ENCODE measurements around the gene KRTAP19-8. TPM values are rescaled to one million over a fixed set of nuclear protein-coding genes. Genes with fewer than 3 reads are reported as not detected.

KRTAP19-8 gene
- total RNA-seq, 2 donors from 2014 or later: not detected

DNA sequence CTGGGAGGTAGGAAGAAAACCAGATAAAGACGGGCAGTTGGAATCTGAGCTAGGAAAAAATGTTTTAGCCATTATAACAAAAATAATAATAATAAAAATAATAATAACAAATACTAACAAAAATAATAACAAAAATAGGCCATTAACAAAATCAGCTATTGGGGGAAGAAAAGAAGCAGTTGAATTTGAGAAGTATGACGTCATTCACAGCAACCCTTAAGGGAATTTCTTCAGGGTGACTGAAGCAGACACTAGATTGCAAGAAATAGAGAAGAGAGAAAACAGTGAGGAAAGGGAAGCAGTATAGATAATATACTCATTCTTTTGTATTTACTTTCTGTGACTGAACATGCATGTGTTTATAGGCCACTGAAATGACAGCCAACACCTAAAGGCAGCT is 20.0 kb downstream of the KRTAP19-8 start:
- WGBS, 2 experiments (ENCODE audit: insufficient coverage in 1 of 2, insufficient read length in 1 of 2): 86% methylated on average over 2 of the region's 2 CpGs; no CpG with 5 or more reads in 1 of the 2 experiments
- H3K36me3 Mint-ChIP-seq (ENCODE audit: low read depth): no peaks in the 10 kb centered on the region

DNA sequence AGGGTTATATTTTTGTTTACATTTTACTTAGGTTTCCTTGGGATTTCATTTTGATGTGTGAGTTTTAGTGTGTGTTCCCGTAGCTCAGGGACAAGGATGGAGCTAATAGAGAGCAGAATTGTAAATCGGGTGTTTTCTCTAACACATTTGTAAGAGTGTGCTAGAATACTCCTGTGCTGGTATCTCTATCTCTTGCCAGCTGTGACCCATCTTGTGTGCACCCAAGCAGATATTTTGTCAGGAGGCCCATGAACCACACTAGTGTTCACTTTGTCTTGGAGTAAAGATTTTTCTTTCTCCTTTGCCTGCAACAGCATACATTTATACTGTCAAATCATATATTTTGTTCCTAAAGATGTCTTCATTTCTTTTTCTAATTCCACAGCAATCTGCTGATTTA is 23.4 kb downstream of the KRTAP19-8 start:
- H3K27me3 ChIP-seq (ENCODE audit: control insufficient read depth, insufficient read depth, low read length, poor library complexity, severe bottlenecking): no peaks in the 10 kb centered on the region
- no peak overlapping the region for H3K27ac Mint-ChIP-seq
- no peak overlapping the region for H3K4me3 Mint-ChIP-seq
- 85 to 88% methylated on average over 2 of the region's 2 CpGs for WGBS, 2 experiments (ENCODE audit: insufficient coverage in 1 of 2, insufficient read length in 1 of 2)
- no peaks in the 10 kb centered on the region for H3K9me3 ChIP-seq (ENCODE audit: control insufficient read depth, low read length)
- H3K27ac ChIP-seq (ENCODE audit: low read depth, low read length): no peak overlapping the region
- TF ChIP-seq CTCF (conservative IDR thresholded peaks at IDR 0.05): no peak
- H3K4me1 ChIP-seq (ENCODE audit: control insufficient read depth, insufficient read depth, low read length): no peaks in the 10 kb centered on the region
- no peak for DNase-seq
- H3K9ac ChIP-seq (ENCODE audit: extremely low read depth, low read length, poor library complexity, severe bottlenecking): no peak overlapping the region
- H3K4me3 ChIP-seq (ENCODE audit: low read length): no peak overlapping the region
- H3K36me3 Mint-ChIP-seq (ENCODE audit: low read depth): no peaks in the 10 kb centered on the region
- no peaks in the 10 kb centered on the region for H3K27me3 Mint-ChIP-seq (ENCODE audit: insufficient read depth)
- H3K4me1 Mint-ChIP-seq: no peaks in the 10 kb centered on the region
- H3K36me3 ChIP-seq (ENCODE audit: control insufficient read depth, insufficient read depth, low read length): no peaks in the 10 kb centered on the region
- no peaks in the 10 kb centered on the region for H3K9me3 Mint-ChIP-seq

More for the DNA sequence above, 20.0 kb downstream of the KRTAP19-8 start:
- H3K4me1 ChIP-seq (ENCODE audit: control insufficient read depth, insufficient read depth, low read length): no peaks in the 10 kb centered on the region
- H3K4me3 ChIP-seq (ENCODE audit: low read length): no peak overlapping the region
- TF ChIP-seq CTCF (conservative IDR thresholded peaks at IDR 0.05): no peak
- DNase-seq: no peak
- H3K27ac ChIP-seq (ENCODE audit: low read depth, low read length): no peak overlapping the region
- no peaks in the 10 kb centered on the region for H3K36me3 ChIP-seq (ENCODE audit: control insufficient read depth, insufficient read depth, low read length)
- Mint-ChIP-seq H3K27ac (no peak overlapping the region), H3K4me3 (no peak overlapping the region), H3K9me3 (no peaks in the 10 kb centered on the region), H3K4me1 (no peaks in the 10 kb centered on the region), H3K27me3 (ENCODE audit: insufficient read depth) (no peaks in the 10 kb centered on the region)
- no peak overlapping the region for H3K9ac ChIP-seq (ENCODE audit: extremely low read depth, low read length, poor library complexity, severe bottlenecking)
- no peaks in the 10 kb centered on the region for H3K27me3 ChIP-seq (ENCODE audit: control insufficient read depth, insufficient read depth, low read length, poor library complexity, severe bottlenecking)
- H3K9me3 ChIP-seq (ENCODE audit: control insufficient read depth, low read length): no peaks in the 10 kb centered on the region

DNA sequence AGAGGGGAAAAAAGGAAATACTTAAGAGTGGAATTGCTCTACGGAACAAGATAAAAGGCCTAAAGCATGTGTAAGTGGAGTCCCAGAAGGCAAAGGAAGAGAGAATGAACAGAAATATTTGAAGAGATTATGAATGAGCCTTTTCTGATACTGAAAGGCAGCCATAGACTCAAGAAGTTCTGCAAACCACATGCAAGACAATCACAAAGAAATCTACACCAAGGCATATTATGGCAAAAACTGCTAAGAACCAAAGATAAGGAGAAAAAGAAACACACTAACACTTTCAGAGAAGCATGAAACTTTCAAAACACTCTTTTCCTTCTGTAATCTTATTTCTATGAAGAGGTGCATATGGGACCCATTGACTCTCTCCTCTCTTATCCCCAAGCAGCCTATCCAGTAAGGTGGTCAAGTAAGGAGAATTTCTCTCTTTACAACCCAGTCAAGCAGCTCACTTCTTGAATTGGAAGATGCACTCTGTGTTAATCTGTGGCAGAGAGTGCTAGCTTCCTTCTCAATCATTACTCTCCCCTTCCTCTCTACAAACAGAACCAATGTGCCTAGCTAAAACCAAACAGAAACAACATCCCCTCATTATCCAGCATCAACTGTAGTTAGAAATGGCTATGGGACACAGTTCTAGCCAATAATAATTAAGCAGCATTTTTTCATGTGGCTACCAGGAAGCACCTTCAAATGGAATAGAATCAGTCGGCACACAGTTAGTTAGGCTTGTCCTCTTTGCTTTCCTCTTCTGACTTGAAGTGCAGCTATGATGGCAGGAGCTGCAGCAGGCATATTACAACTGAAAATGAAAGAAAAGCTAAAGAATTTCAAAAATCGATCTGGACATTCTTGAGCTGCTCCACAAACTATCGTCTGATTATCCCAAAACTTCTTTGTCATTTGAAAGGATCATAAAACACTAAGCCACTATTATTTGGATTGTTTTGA is 25.9 kb downstream of the KRTAP19-8 start:
- no peaks in the 10 kb centered on the region for H3K4me1 ChIP-seq (ENCODE audit: control insufficient read depth, insufficient read depth, low read length)
- no peaks in the 10 kb centered on the region for H3K36me3 ChIP-seq (ENCODE audit: control insufficient read depth, insufficient read depth, low read length)
- Mint-ChIP-seq H3K4me1 (no peaks in the 10 kb centered on the region), H3K27me3 (ENCODE audit: insufficient read depth) (no peaks in the 10 kb centered on the region), H3K9me3 (no peaks in the 10 kb centered on the region), H3K27ac (no peak overlapping the region), H3K36me3 (ENCODE audit: low read depth) (no peaks in the 10 kb centered on the region), H3K4me3 (no peak overlapping the region)
- H3K9ac ChIP-seq (ENCODE audit: extremely low read depth, low read length, poor library complexity, severe bottlenecking): no peak overlapping the region
- no peak for TF ChIP-seq CTCF (conservative IDR thresholded peaks at IDR 0.05)
- no peak for DNase-seq
- no peak overlapping the region for H3K27ac ChIP-seq (ENCODE audit: low read depth, low read length)
- peaks cover 2% of the 10 kb centered on the region for H3K9me3 ChIP-seq (ENCODE audit: control insufficient read depth, low read length)
- H3K27me3 ChIP-seq (ENCODE audit: control insufficient read depth, insufficient read depth, low read length, poor library complexity, severe bottlenecking): no peaks in the 10 kb centered on the region
- 87 to 98% methylated on average over 4 of the region's 4 CpGs for WGBS, 2 experiments (ENCODE audit: insufficient coverage in 1 of 2, insufficient read length in 1 of 2)
- H3K4me3 ChIP-seq (ENCODE audit: low read length): no peak overlapping the region
